TTC549 (cell line): ENCODE results near the gene SIRPA.

Experiments used
- FAIRE-seq: peaks from 2 replicates; lab custom pipeline; 2012; peaks lifted over from hg19 to GRCh38; lab: Jason Lieb, UNC

Gene SIRPA

GRCh38 chr20:1894951-1895673, at the start of gene SIRPA:
SIRPA (plus strand) TSS chr20:1895407; CDS start chr20:1895448, 41 bp downstream.
- no peak for FAIRE-seq

GRCh38 chr20:1845701-1846100, 49.5 kb upstream of the SIRPA start:
- no peak for FAIRE-seq

- FAIRE-seq, result no peak
These were observed 48.9 kb upstream of the SIRPA start for GRCh38 chr20:1846341-1846740.

- FAIRE-seq, result no peak
These were observed 48.3 kb upstream of the SIRPA start for GRCh38 chr20:1846876-1847275.

GRCh38 chr20:1847780-1848179, 47.4 kb upstream of the SIRPA start:
- FAIRE-seq, result no peak

GRCh38 chr20:1848373-1848772, 46.8 kb upstream of the SIRPA start:
- no peak for FAIRE-seq

GRCh38 chr20:1851396-1851795, 43.8 kb upstream of the SIRPA start:
- no peak for FAIRE-seq

GRCh38 chr20:1853473-1853872, 41.7 kb upstream of the SIRPA start:
- no peak for FAIRE-seq

- no peak for FAIRE-seq
These were observed 41.0 kb upstream of the SIRPA start for GRCh38 chr20:1854246-1854645.

- FAIRE-seq, result no peak
These were observed 40.1 kb upstream of the SIRPA start for GRCh38 chr20:1855109-1855508.

GRCh38 chr20:1855690-1856089, 39.5 kb upstream of the SIRPA start:
- no peak for FAIRE-seq

GRCh38 chr20:1856424-1856823, 38.8 kb upstream of the SIRPA start:
- no peak for FAIRE-seq

- FAIRE-seq, result no peak
These were observed 37.7 kb upstream of the SIRPA start for GRCh38 chr20:1857466-1857865.

GRCh38 chr20:1858871-1859270, 36.3 kb upstream of the SIRPA start:
- FAIRE-seq, result no peak

- no peak for FAIRE-seq
These were observed 34.8 kb upstream of the SIRPA start for GRCh38 chr20:1860446-1860845.

GRCh38 chr20:1861347-1861976, 33.7 kb upstream of the SIRPA start:
- no peak for FAIRE-seq

GRCh38 chr20:1861996-1862662, 33.1 kb upstream of the SIRPA start:
- no peak for FAIRE-seq

GRCh38 chr20:1862663-1863053, 32.5 kb upstream of the SIRPA start:
- no peak for FAIRE-seq

GRCh38 chr20:1863296-1863695, 31.9 kb upstream of the SIRPA start:
- FAIRE-seq, result no peak

GRCh38 chr20:1866834-1867233, 28.4 kb upstream of the SIRPA start:
- FAIRE-seq, result no peak

GRCh38 chr20:1867495-1868260, 27.5 kb upstream of the SIRPA start:
- no peak for FAIRE-seq

- no peak for FAIRE-seq
These were observed 26.4 kb upstream of the SIRPA start for GRCh38 chr20:1868856-1869255.

GRCh38 chr20:1870323-1870722, 24.9 kb upstream of the SIRPA start:
- FAIRE-seq, result no peak
